Stimulated activated CD4-positive, alpha-beta T cell treated with anti-CD3 and anti-CD28 coated beads, Interleukin-1b, Interleukin-23, amount 100 ng/mL, for 48 hours (primary cell): ENCODE measurements around the gene NBEAL2.

Source experiments
- DNase-seq: peaks from one replicate; pipeline ENCODE4 v3.0.0-alpha.2; 2020

The NBEAL2 gene

DNA sequence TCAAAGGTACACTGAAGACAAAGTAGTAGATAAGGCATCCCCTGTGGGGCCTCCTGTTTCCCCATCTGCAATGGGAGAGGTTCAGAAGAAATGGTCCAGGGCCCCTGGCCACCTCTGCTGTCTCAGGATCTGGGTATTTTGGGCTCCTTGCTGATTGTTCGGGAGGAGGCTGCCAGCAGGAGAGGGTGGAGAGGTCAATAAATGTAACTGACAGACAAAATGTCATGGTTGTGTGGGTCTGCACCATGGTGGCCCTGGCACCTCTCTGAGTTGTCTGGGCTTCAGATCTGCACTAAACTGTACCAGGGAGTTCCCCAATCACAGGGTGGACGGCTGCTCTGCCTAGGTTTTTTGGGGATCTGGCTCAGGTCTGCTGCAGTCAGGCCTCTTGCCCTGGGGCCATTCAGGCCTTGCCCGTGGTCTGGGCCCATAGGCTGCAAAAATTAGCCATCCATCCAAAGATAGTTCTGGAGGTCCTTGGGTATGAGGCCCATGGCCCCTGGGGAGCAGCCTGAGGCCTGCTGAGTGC is 7.4 kb downstream of the NBEAL2 start:
- DNase-seq = no peak

GRCh38 chr3:46987319-46987742 is 7.9 kb downstream of the NBEAL2 start:
- DNase-seq = no peak

- DNase-seq = peak; percentile 87
These were observed 8.4 kb downstream of the NBEAL2 start for GRCh38 chr3:46987743-46988401.

DNA sequence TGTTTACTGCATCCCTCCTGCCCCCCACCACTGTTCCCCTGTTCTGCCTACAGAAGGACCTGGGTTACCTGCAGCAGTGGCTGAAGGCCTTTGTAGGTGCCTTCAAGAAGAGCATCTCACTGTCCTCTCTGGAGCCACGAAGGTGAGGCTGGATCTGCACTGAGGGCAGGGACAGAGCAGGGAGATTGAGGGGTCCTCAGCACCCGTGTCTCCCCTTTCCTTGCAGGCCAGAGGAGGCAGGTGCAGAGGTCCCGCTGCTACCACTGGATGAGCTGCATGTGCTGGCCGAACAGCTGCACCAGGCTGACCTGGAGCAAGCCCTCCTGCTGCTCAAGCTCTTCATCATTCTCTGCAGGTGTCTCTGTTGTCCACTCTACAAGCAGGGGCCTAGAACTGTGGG is 9.2 kb downstream of the NBEAL2 start:
- DNase-seq = no peak

GRCh38 chr3:46989146-46989810 is 9.8 kb downstream of the NBEAL2 start:
- DNase-seq = no peak

DNA sequence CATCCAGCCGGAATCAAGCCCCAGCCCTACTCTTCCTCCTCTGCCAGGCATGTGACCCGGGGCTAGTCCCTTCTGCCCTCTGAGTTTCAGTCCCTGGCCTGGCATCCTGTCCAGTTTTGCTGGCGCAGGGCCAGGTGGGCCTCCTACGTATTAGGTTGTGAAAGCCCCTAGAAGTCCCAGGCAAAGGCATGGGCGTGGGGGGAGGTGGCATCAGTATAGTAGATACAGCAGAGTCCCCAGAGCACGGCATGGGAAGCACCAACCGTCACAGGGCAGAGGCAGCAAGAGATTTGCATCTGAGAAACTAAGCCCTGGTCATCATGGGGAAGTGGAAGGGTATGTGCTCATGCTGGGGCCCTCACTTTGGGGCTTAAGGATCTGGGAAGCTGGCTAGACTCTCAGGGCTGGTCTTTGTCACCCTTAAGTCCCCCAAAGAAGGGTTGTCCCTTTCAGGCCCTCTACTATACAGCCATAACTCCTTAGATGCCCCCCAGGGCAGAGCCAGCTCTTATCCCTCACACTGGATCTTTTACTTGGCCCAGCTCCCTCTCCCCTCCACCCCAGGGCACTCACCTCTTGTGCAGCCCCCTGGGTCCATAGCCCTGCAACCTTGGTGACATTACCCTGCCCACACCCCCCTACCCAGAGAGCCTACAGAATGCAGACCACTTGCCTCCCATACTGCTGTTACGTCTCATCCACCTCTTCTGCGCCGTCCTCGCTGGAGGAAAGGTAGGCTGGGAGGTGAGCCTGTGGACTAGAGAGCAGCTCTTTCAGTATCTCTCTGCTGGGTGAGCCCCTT is 11.3 kb downstream of the NBEAL2 start:
- no peak for DNase-seq

- DNase-seq = no peak
These were observed 12.1 kb downstream of the NBEAL2 start for GRCh38 chr3:46991406-46992165.

- no peak for DNase-seq
These were observed 12.8 kb downstream of the NBEAL2 start for GRCh38 chr3:46992231-46992630.

- no peak for DNase-seq
These were observed 13.8 kb downstream of the NBEAL2 start for GRCh38 chr3:46993292-46993691.

DNA sequence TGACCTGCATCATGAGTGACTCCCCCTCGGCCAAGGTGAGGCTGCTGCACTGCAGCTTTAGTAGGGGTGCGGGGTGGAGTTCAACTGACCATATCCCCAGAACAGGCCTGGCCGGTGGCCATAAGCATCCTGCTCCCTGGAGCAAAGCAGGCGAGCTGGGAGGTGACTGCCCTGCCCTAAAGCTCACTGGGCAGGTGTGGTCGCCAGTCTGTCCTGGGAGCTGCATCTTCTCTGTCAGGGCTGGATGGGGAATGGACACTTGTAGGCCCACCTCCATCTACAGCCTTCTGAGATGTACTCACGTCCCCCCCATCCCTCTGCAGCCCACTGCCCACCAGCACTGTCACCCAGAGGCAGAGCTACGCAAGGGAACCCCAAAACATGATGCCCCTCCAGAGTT is 14.5 kb downstream of the NBEAL2 start:
- DNase-seq = no peak

DNA sequence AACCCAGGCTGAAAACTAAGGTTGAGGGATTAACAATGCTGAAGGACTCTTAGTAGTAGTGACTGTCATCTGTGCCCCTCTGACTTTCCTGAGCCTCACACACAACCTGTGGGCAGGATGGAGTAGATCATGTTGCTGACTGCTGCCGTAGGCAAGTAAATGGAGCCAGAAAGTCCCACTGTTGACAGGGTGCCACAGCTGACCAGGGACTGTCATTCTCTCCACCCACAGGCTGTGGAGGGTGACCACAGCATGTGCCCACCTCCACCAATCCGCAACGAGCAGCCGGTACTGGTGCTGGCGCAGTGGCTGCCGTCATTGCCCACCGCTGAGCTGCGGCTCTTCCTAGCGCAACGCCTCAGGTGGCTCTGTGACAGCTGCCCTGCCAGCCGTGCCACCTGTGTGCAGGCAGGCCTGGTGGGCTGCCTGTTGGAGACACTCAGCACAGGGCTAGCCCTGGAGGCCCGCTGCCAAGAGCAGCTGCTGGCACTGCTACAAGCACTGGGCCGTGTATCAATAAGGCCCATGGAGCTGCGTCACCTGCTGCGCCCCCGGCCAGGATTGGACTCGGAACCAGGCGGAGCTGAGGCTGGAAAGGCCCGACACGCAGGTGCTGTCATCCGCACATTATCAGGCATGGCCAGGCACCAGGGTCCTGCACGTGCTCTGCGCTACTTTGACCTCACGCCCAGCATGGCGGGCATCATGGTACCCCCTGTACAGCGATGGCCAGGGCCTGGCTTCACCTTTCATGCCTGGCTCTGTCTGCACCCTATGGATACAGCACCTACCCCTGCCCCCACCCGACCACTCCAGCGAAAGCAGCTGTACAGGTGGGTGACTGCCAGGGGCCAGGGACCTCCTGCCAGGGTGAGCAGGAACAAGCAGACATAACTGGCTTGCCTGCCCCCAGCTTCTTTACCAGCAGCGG is 15.6 kb downstream of the NBEAL2 start:
- no peak for DNase-seq

- no peak for DNase-seq
These were observed 16.6 kb downstream of the NBEAL2 start for GRCh38 chr3:46995901-46996562.

DNA sequence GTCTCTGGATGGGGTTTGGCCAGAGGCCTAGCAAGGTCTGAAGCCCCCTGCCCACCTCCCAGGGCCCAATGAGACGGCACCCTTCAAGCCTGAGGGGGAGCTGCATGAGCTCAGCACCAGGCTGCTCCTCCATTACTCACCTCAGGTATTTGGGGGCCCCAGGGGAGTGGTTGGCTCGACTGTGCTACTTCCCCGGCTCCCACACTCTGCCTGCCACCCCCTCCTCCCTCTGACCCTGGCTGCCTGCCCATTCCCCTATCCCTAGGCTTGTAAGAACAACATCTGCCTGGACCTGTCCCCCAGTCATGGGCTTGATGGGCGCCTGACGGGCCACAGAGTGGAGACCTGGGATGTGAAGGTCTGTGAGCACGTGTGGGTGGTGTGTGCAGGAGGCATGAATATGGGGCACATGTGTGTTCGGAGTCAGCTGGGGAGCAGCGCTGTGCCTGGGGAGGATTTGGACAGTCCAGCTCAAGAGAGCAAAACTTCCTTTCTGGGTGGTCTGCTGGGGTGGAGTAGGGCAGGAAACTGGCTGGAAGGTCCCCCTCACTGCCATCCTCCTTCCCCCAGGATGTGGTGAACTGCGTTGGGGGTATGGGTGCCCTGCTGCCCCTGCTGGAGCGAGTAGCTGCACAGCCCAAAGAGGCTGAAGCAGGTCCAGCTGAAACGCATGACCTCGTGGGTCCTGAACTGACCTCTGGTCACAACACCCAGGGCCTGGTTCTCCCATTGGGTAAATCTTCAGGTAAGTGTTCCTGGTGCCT is 17.4 kb downstream of the NBEAL2 start:
- no peak for DNase-seq

DNA sequence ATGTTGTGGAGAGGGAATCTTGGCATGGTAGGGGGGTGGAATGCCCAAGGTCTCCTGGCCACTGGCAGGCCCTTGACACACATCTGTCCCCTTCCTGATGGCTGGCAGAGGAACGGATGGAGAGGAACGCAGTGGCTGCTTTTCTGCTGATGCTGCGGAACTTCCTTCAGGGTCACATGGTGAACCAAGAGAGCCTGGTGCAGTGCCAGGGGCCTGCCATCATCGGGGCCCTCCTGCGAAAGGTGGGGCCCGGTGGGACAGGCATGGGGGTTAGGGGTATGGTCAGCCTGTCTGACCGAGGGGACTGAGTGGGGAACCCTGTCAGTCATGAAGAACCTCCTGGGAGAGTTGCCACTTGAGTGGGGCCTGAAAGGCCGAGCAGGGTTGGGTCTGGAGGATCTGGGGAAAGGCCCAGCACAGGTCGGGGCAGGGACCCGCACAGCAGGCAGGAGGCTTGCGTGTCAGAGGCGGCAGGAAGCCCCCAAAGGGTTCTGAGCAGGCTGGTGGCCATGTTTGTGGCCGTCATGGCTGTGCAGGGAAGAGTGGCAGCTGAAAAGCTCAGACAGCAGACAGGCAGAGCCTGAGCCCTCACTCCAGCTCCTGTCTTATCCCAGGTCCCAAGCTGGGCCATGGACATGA is 18.1 kb downstream of the NBEAL2 start:
- no peak for DNase-seq

DNA sequence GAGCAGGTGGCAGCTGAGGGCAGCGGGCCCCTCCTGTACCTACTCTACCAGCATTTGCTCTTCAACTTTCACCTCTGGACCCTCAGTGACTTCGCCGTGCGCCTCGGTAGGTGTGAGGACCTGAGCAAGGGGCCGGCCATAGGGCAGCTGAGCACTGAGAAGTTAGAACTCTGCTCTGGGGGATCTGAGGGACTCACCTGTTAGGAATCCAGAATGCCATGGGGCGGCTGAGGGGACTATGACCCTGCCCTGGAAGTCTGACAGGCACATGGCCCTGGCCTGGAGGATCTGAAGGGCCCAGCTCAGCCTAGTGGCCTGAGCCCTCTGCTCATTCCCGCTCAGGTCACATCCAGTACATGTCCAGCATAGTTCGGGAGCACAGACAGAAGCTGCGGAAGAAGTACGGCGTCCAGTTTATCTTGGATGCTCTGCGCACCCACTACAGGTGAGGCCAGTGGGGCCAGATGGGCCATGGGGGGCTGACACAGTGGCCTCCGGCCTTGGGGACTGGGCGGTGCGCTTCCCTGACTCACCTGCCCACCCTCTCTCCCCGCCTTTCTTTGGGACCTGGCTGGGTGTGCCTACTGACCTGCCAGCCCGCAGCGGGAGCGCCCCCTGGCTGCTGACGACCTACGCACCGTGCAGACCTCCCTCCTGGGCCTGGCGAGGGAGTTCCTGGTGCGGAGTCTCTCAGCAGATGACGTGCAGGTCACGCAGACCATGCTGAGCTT is 18.8 kb downstream of the NBEAL2 start:
- DNase-seq = peak; percentile 64

- DNase-seq = no peak
These were observed 19.5 kb downstream of the NBEAL2 start for GRCh38 chr3:46998852-46999515.

DNA sequence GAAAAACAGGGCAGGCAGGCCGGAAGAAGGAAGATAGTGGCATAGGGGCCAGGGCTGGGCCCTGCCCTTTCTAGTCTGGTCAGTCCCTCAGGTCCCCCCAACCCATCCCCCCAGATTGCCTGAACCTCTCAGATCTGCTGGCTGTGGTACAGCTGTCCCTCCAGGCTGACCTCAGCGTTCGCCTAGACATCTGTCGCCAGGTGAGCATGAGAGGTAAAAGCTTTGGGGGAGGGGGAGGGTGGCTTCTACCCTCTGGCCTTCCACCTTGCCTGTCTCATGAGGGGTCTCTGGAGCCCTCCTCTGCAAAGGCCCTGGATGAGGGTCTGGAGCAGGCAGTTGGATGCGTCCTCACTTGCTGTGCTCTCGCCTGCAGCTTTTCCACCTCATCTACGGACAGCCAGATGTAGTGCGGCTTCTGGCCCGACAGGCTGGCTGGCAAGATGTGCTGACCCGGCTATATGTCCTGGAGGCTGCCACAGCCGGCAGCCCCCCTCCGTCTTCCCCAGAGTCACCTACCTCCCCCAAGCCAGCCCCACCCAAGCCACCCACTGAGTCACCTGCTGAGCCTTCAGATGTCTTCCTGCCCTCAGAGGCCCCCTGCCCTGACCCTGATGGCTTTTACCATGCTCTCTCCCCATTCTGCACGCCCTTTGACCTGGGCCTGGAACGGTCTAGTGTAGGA is 20.2 kb downstream of the NBEAL2 start:
- DNase-seq = no peak
